GM10248 (cell line): Measurements from ENCODE around the gene GRIK3.

ENCODE experiments used
- CTCF ChIA-PET: fragments of 300-600 bp; sonication (Branson Sonifier 250); formaldehyde crosslinking; extraction: SDS; loops from one replicate; lab custom pipeline; 2021; ENCODE audit warnings: antibody characterized with exemption; lab: Yijun Ruan, JAX
- POLR2A ChIA-PET: fragments of 350-650 bp; sonication (Branson Sonifier 250); formaldehyde crosslinking; extraction: SDS; loops from one replicate; lab custom pipeline; 2020; ENCODE audit warnings: antibody characterized with exemption; lab: Yijun Ruan, JAX
- DNase-seq: peaks from one replicate; pipeline ENCODE4 v3.0.0; 2012; ENCODE audit errors: extremely low spot score
- TF ChIP-seq, protein P1 (sequence below): IDR thresholded peaks from 2 replicates; pipeline ENCODE4 v1.5.1; 2012; ENCODE audit warnings: mild to moderate bottlenecking, low read depth; ENCODE audit errors: extremely low read depth, missing control alignments, control extremely low read depth

The GRIK3 gene

DNA sequence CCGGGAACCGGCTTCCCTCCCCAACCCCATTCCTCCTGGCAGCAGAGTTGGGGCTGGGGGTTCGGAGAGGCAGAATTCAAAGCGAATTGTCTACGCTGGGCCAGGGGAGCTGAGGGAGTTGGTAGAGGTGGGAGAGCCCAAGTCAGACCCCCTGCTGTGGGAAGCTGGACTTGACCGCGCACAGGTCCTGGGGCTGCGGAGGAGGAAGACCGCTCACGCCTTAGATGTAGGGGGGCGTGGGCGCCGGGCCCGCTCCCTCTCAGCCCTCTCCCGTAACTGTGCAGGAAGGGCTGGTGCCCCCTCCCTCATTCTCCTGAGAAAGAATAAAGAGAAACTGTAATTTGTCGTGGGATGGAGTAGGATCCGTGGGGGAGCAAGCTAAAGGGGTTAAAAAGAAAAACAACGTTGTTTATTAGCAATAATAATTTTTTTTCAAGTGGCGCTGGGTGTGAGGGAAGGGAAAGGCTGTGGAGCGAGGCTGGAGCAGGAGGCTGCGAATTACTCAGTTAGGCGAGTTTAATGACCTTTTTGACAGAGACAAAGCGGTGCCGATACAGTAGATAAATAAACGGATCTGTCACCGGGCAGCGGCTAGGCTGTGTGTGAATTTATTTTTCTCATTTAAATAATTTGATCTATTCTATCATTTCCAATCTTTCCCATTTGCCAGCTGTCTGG lies 838 bp upstream of the GRIK3 start:
- TF ChIP-seq, protein P1, sequence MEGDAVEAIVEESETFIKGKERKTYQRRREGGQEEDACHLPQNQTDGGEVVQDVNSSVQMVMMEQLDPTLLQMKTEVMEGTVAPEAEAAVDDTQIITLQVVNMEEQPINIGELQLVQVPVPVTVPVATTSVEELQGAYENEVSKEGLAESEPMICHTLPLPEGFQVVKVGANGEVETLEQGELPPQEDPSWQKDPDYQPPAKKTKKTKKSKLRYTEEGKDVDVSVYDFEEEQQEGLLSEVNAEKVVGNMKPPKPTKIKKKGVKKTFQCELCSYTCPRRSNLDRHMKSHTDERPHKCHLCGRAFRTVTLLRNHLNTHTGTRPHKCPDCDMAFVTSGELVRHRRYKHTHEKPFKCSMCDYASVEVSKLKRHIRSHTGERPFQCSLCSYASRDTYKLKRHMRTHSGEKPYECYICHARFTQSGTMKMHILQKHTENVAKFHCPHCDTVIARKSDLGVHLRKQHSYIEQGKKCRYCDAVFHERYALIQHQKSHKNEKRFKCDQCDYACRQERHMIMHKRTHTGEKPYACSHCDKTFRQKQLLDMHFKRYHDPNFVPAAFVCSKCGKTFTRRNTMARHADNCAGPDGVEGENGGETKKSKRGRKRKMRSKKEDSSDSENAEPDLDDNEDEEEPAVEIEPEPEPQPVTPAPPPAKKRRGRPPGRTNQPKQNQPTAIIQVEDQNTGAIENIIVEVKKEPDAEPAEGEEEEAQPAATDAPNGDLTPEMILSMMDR: no peak
- DNase-seq: no peak
- ChIA-PET POLR2A (no interaction called here), CTCF (interaction anchor here (0.6 kb wide), 1 partner anchor 400 kb away, joined by 3 read pairs; no protein-coding TSS in a partner anchor)

DNA sequence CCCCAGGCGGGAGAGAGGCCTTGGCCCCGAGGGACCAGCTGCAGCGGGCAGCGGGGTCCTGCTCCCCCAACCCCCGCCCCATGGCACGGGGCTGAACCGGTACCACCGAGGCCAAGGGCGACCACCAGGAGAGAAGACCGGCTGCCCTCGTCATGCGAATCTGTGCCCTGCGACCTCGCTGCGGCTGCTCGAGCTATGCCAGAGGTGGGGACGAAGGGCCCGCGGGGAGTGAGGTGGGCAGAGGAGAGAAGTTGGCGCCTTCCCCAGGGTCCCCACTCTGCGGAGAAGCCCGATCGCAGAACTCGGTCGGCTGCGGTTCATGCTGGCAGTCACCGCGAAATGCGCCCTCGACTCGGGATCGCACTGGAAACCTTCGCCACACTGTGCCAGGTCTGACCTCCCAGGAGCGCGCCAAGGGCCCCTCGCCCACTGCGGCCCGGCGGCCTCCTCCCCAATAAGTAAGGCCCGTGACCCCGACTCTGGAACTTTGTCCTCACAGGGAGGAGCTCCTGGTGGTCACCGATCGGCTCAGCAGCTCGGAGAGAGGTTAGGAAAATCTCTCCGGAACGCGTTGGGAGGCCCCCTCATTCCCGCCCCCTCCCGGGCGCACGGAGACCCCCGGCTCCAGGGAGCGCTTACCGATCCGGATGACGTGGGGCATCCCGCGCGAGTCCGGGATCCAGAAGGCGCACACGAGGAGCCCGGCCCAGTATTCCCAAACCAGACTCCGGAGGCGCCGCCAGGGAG lies 787 bp downstream of the GRIK3 start:
- CTCF ChIA-PET: no interaction called here
- POLR2A ChIA-PET: no interaction called here
- TF ChIP-seq, protein P1: no peak
- no peak for DNase-seq

DNA sequence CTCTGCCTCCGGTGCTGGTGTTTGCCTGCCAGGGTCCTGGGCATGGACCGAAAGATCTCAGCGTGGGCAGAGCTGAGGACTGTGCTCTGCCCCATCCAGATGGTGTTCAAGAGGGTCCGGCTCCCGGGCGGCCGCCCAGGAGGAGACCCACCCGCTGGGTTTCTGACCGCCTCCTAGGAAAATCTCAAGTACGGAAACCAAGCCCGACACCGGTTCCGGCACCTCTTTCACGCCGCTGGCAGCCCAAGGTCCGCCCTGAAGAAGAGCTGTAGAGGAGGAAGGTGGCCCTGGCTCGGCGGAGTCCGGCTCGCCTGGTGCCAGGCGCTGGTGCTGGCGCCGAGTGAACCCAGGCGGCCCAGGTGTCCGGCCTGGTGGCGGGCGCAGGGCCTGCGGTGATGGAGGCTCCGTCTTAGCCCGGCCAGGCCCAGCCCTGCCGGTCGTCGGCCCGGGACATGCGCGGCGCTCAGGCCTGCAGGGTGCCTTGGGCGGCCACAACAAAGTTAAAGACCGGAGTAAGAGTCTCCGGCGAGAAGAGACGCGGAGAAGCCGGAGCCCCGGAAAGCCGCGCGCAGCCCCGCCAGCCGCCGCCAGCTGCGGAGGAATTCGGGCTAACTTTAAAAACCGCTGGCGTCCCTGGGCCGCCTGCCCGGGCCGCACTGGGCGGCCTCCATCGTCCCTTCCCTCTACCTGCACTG lies 1.5 kb downstream of the GRIK3 start:
- TF ChIP-seq, protein P1: no peak
- POLR2A ChIA-PET: no interaction called here
- CTCF ChIA-PET: no interaction called here
- DNase-seq: no peak

DNA sequence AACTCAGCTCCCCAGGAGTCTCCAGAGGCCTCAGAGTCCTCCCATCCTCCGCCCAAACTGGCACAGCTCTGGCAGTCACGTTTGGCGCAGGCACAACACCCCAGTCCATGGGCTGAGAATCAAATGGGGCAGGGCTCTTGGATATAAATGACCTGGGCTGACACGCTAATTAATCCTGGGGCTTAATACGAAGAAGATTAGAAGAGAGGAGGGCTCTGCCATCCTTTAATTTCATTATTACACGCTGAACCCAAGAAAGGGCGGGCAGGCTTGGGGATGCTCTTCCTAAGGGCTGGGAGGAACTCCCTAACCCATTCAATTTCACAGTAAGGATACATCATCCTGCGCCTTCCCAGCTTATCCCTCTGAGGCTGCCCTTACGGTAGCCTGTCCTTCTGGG lies 2.4 kb downstream of the GRIK3 start:
- ChIA-PET POLR2A (no interaction called here), CTCF (no interaction called here)
- no peak for DNase-seq
- TF ChIP-seq, protein P1: no peak

DNA sequence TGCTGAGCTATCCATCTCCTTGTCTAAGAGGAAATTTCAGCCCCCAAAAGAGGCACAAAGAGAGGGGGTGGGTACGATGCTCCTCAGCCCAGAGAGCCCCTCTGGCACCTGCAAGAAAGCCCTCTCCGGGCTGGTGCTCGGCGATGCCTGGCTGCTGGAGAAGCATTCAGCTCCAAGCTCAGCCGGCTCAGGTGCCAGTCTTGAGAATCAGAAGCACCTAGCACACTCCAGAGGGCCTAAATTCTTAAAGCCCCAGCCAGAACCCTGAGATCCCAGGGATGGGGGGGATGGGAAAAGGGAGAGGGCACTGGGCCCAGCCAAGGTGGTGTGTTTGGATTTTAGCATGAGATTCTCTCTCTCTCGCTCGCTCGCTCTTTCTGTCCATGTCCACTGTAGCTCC lies 2.9 kb downstream of the GRIK3 start:
- POLR2A ChIA-PET: no interaction called here
- CTCF ChIA-PET: no interaction called here
- TF ChIP-seq, protein P1: no peak
- no peak for DNase-seq

DNA sequence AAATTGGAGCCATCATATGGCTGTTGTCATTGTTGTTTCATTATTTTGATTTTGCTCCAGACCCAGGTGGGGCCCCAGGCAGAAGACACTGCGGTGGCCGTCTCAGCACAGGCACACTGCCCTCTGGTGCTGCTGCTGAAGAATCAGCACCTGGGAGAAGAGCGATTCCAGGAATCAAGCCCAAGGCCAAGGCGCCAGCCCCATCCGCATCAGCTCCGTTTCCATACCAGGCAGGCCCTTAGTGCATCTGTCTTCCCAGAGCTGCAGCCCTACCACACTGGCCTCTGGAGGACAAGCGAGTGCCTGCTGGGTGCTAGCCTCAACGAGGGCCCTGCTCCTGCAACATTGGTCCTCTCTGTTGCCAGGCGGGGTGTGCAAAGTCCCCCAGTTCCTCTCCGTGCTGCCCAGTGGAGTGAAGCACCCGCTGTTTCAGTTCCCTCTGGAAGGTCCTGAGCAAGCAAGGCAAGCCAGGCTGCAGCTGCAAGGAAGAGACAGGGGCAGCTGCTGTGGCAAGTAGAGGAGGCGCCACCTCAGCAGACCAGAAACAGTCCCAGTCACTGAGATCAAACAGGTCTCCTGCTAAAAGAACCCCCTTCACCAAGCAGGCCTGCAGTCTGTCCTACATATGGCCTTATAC lies 5.2 kb downstream of the GRIK3 start:
- no peak for DNase-seq
- ChIA-PET CTCF (interaction anchor here (1.8 kb wide), 1 partner anchor 13 kb away, joined by 6 read pairs; no protein-coding TSS in a partner anchor), POLR2A (no interaction called here)
- TF ChIP-seq, protein P1: no peak
